ENCODE measurements around the gene TASP1.

DNA sequence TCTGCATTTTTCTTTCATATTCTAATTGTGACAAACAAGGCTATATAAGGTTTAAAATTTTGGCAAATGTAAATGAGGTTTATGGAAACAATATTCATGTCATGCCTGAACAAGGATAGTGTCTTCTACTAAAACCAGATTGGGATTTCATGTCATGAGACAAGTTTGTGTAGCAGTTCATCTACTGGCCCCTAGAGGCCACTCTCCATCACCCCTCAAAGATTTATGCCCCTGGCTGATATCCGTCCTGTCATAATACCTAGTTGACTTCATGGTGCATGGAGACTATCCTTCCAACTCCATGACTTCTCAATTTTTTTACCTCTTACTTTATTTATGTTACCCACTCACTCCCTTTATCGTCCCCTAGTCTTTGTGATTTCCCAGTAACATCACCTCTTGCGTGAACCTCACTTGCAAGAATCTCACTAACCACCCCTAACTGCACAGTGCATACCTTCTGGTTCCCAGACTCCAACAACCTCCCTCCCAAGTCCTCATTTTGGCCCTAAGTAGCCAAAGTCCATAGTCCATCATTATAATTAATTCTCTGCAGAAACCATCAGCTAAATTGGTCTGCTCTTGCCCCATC is 179.8 kb downstream of the TASP1 start:
- TF ChIP-seq EZH2 (IDR thresholded peaks at IDR 0.05; ENCODE audit: insufficient read depth, poor library complexity, severe bottlenecking) = no peak
- TF ChIP-seq EZH2phosphoT487 (IDR thresholded peaks at IDR 0.05; ENCODE audit: insufficient read depth, low read depth) = no peak
